Activated CD8-positive, alpha-beta T cell treated with anti-CD3 and anti-CD28 coated beads for 36 hours (primary cell): Measurements from ENCODE around the gene FAM13A. TPM values are rescaled to one million over a fixed set of nuclear protein-coding genes. Genes with fewer than 3 reads are reported as not detected.
"Not testable (repeated sequence)": the region's sequence is repeated elsewhere in the genome, so short reads cannot be mapped to it uniquely, and the experiment has no call there.

Experiments used
- ATAC-seq: fragments of 200-7000 bp; cut with Tn5 transposase; one replicate; pipeline ENCODE4 v1.10.0; 2021; ENCODE audit warnings: mild to moderate bottlenecking, moderate library complexity
- CTCF ChIA-PET: fragments of 350-600 bp; sonication (Branson Sonifier 250); formaldehyde crosslinking; loops from one replicate; lab custom pipeline; 2021; ENCODE audit warnings: antibody characterized with exemption; lab: Charles Lee
- POLR2A ChIA-PET: fragments of 350-600 bp; sonication (Branson Sonifier 250); formaldehyde crosslinking; loops from one replicate; lab custom pipeline; 2021; ENCODE audit warnings: antibody characterized with exemption; lab: Charles Lee
- DNase-seq: peaks from one replicate; pipeline ENCODE4 v3.0.0-alpha.2; 2020
- H3K27ac Mint-ChIP-seq: one replicate; pipeline ENCODE4 v1.8.0; 2021; ENCODE audit warnings: mild to moderate bottlenecking, mixed read lengths
- H3K27me3 Mint-ChIP-seq: one replicate; pipeline ENCODE4 v1.8.0; 2021; ENCODE audit warnings: mixed read lengths
- H3K36me3 Mint-ChIP-seq: one replicate; pipeline ENCODE4 v1.8.0; 2021; ENCODE audit warnings: low read depth, mixed read lengths
- H3K4me1 Mint-ChIP-seq: one replicate; pipeline ENCODE4 v1.8.0; 2021; ENCODE audit warnings: low read depth, mixed read lengths
- H3K4me3 Mint-ChIP-seq: one replicate; pipeline ENCODE4 v1.8.0; 2021; ENCODE audit warnings: mild to moderate bottlenecking, moderate library complexity, mixed read lengths
- H3K9me3 Mint-ChIP-seq: one replicate; pipeline ENCODE4 v1.8.0; 2021; ENCODE audit warnings: mixed read lengths
- intact Hi-C: fragments of 100-400 bp; cut with micrococcal nuclease; formaldehyde crosslinking; loops from one replicate; pipeline ENCODE4 v1.10.0; 2022
- total RNA-seq, 2 experiments: library from RNA; stranded (reverse); gene quantifications; one replicate each; pipeline ENCODE4 v1.2.3, GENCODE V29; 2021
- TF ChIP-seq, protein P1 (sequence below): fragments of 200-600 bp; IDR thresholded peaks from one replicate; pipeline ENCODE4 v1.8.0; 2022; ENCODE audit warnings: antibody characterized with exemption, mild to moderate bottlenecking

The FAM13A gene
- total RNA-seq, 2 experiments from 2014 or later = 4.5 to 6.0 TPM

DNA sequence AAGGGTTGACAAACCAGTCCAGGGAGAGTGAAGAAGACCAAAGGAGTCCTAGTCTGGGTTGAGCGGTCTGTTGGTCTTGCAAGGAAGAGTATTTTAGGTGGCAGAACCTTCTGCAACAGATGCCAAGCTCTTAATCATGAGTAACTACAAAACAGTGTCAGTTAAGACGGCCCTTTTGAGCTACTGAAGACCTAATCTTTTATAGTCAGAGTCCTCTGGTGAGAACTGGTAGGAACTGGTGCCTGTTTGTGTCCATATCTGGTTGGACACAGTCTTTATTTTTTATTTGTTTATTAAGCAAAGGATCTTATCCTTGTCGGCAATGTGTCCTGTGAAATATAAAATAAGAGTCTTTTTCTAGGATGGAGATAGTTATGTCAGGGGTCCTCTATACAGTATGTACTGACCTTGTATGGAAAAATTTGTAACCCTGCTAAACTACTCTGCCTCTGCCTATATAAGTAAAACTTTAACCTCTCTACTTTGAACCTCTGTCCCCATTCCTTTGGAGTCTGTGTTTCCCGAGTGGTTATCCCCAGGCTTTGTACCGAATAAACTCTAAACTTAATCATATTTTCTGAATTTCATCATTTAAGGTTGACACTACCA is 47.1 kb downstream of the FAM13A start:
- H3K36me3 Mint-ChIP-seq = no peaks in the 10 kb centered on the region
- CTCF ChIA-PET = interaction anchor here (1.1 kb wide), 1 partner anchor 470 kb away, joined by 3 read pairs; no protein-coding TSS in a partner anchor

DNA sequence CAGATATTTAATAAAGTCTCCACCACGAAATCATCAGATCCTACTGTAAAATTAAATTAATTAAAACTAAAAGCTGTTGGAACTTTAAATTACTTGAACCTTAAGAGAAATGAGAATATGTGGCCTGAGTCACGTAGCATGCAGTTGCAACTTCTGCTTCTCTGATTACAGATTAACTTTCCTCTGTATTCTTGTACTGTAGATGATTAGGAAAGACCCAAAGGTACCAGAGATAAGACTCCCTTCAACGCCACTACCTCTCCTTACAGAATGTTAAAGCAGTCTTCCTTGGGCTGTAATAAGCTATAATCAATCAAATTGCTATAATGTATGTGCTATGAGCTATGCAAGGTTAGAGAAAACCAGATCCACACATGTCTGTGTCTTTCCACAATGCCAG is 47.9 kb downstream of the FAM13A start:
- ATAC-seq = no peak
- Mint-ChIP-seq H3K9me3 (peaks cover 3% of the 10 kb centered on the region), H3K27ac (no peak overlapping the region), H3K27me3 (no peaks in the 10 kb centered on the region), H3K4me3 (no peak overlapping the region), H3K36me3 (no peaks in the 10 kb centered on the region), H3K4me1 (no peaks in the 10 kb centered on the region)
- ChIA-PET POLR2A (no interaction called here), CTCF (interaction anchor here (1.1 kb wide), 1 partner anchor 470 kb away, joined by 3 read pairs; no protein-coding TSS in a partner anchor)
- no peak for DNase-seq
- intact Hi-C loops = no loop called here
- TF ChIP-seq, protein P1, sequence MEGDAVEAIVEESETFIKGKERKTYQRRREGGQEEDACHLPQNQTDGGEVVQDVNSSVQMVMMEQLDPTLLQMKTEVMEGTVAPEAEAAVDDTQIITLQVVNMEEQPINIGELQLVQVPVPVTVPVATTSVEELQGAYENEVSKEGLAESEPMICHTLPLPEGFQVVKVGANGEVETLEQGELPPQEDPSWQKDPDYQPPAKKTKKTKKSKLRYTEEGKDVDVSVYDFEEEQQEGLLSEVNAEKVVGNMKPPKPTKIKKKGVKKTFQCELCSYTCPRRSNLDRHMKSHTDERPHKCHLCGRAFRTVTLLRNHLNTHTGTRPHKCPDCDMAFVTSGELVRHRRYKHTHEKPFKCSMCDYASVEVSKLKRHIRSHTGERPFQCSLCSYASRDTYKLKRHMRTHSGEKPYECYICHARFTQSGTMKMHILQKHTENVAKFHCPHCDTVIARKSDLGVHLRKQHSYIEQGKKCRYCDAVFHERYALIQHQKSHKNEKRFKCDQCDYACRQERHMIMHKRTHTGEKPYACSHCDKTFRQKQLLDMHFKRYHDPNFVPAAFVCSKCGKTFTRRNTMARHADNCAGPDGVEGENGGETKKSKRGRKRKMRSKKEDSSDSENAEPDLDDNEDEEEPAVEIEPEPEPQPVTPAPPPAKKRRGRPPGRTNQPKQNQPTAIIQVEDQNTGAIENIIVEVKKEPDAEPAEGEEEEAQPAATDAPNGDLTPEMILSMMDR = no peak

More for the DNA sequence above, 47.1 kb downstream of the FAM13A start:
- Mint-ChIP-seq H3K9me3 (peaks cover 6% of the 10 kb centered on the region), H3K4me3 (no peak overlapping the region), H3K4me1 (no peaks in the 10 kb centered on the region), H3K27ac (no peak overlapping the region), H3K27me3 (no peaks in the 10 kb centered on the region)
- POLR2A ChIA-PET = no interaction called here
- ATAC-seq = no peak
- TF ChIP-seq, protein P1 = no peak
- DNase-seq = no peak
- intact Hi-C loops = no loop called here

DNA sequence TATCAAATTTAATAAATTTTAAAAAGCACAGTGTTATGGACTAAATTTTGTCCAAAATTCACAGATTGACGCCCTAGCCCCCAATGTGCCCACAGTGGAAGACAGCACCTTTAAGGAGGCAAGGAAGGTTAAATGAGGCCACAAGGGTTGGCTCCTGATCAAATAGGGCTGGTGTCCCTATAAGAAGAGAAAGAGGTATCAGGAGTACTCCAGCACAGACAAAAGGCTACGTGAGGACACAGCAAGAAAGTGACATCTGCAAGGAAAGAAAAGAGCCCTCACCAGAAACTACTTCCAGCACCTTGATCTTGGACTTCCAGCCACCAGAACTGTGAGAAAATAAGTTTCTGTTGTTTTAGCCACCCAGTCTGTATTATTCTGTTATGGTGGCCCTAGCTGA is 48.8 kb downstream of the FAM13A start:
- DNase-seq (no peak), ATAC-seq (no peak)
- Mint-ChIP-seq H3K36me3 (no peaks in the 10 kb centered on the region), H3K4me1 (no peaks in the 10 kb centered on the region), H3K4me3 (no peak overlapping the region), H3K9me3 (peaks cover 3% of the 10 kb centered on the region), H3K27ac (no peak overlapping the region), H3K27me3 (no peaks in the 10 kb centered on the region)
- TF ChIP-seq, protein P1 = no peak
- ChIA-PET POLR2A (no interaction called here), CTCF (interaction anchor here (1.2 kb wide), 1 partner anchor 64 kb away, joined by 3 read pairs; no protein-coding TSS in a partner anchor)
- intact Hi-C loops = no loop called here

DNA sequence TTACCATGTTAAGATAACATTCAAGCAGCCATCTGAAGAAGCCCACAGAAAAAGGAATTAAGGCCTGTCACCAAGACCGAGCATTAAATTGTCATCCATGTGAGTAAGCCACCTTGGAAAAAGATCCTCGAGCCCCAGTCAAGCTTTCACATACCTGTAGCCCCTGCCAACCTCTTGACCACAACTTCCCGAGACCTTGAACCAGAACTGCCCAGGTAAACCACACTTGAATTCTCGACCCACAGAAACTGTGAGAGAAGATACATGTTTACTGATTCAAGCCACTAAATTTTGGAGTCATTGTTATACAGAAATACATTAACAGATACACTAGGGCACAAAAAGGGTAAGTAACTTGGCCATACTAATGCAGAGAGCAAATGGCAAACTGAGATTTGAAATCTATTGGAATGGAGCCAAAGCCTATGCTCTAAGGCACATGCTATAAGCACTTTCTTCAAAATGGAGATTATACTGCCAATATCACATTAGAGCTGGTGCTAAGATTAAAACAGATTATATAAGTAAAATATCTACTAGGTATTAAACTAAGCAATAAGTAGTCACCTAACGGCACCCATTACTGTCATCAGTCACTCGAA is 49.5 kb downstream of the FAM13A start:
- Mint-ChIP-seq H3K4me3 (no peak overlapping the region), H3K36me3 (no peaks in the 10 kb centered on the region), H3K9me3 (peaks cover 3% of the 10 kb centered on the region), H3K27me3 (no peaks in the 10 kb centered on the region), H3K4me1 (no peaks in the 10 kb centered on the region), H3K27ac (no peak overlapping the region)
- DNase-seq = no peak
- ATAC-seq = no peak
- intact Hi-C loops = no loop called here
- ChIA-PET POLR2A (no interaction called here), CTCF (interaction anchor here (1.2 kb wide), 1 partner anchor 65 kb away, joined by 3 read pairs; no protein-coding TSS in a partner anchor)
- TF ChIP-seq, protein P1 = no peak

DNA sequence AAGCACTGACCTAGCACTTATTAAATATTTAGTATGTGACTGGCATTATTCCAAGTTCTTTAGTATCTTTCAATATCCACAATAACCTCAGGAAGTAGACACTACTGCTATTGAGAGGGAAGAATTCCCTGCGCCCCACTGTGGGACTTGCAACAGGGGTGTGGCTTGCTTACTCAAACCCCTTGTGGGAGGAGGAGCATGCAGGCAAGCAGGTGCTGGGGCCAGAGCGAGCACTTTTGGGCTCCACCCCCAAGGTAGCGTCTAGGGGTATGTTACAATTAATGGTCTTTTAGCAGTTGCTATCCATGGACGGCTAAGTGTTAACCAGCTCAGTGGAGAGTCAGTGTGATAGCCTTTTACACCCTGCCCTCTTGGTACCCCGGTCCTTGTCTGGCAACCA is 50.7 kb downstream of the FAM13A start:
- Mint-ChIP-seq H3K4me3 (no peak overlapping the region), H3K27ac (no peak overlapping the region)
- intact Hi-C loops = no loop called here

DNA sequence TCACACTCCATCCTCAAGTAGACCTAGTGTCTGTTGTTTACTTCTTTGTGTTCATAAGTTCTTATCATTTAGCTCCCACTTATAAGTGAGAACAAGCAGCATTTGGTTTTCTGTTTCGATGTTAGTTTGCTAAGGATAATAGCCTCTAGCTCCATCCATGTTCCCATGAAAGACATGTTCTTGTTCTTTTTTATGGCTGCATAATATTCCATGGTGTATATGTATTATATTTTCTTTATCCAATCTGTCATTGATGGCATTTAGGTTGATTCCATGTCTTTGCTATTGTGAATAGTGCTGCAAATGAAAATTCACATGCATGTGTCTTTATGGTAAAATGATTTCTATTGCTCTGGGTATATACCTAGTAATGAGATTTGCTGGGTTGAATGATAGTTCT is 51.9 kb downstream of the FAM13A start:
- POLR2A ChIA-PET, H3K27me3 Mint-ChIP-seq, H3K36me3 Mint-ChIP-seq, CTCF ChIA-PET, H3K27ac Mint-ChIP-seq, H3K9me3 Mint-ChIP-seq, ATAC-seq, DNase-seq, H3K4me1 Mint-ChIP-seq, intact Hi-C loops, H3K4me3 Mint-ChIP-seq: not testable (repeated sequence)

More for the DNA sequence above, 50.7 kb downstream of the FAM13A start:
- POLR2A ChIA-PET = interaction anchor here (0.6 kb wide), 1 partner anchor 42 kb away, joined by 3 read pairs; no protein-coding TSS in a partner anchor
- Mint-ChIP-seq H3K9me3 (peaks cover 3% of the 10 kb centered on the region), H3K27me3 (no peaks in the 10 kb centered on the region), H3K4me1 (no peaks in the 10 kb centered on the region), H3K36me3 (no peaks in the 10 kb centered on the region)
- TF ChIP-seq, protein P1 = no peak
- ATAC-seq = no peak
- CTCF ChIA-PET = interaction anchor here (1.0 kb wide), 1 partner anchor 17 kb away, joined by 3 read pairs; no protein-coding TSS in a partner anchor
- no peak for DNase-seq
